ENCODE measurements around the gene KANK4. TPM values are rescaled to one million over a fixed set of nuclear protein-coding genes. Genes with fewer than 3 reads are reported as not detected.

The KANK4 gene
- polyA plus RNA-seq, 1 experiment: not detected

- H3K27ac ChIP-seq (ENCODE audit: low read depth, low read length): no peak overlapping the region
- H3K27me3 ChIP-seq (ENCODE audit: control insufficient read depth, insufficient read depth, low read length): no peaks in the 10 kb centered on the region
- ChIA-PET POLR2A (no interaction called here), CTCF (no interaction called here)
- TF ChIP-seq CTCF (IDR thresholded peaks at IDR 0.05; ENCODE audit: low read depth, low read length): no peak
- no peaks in the 10 kb centered on the region for H3K9me3 ChIP-seq (ENCODE audit: control insufficient read depth, insufficient read depth, low read length)
- DNase-seq (ENCODE audit: low read depth, low spot score): no peak
- no peak overlapping the region for H3K4me3 ChIP-seq (ENCODE audit: low read depth, low read length)
Observed at GRCh38 chr1:62288224-62288623, 31.0 kb downstream of the KANK4 start.

GRCh38 chr1:62286786-62287224, 32.4 kb downstream of the KANK4 start:
- ChIA-PET POLR2A (no interaction called here), CTCF (no interaction called here)
- no peak for DNase-seq (ENCODE audit: low read depth, low spot score)
- no peak overlapping the region for H3K27ac ChIP-seq (ENCODE audit: low read depth, low read length)
- H3K4me3 ChIP-seq (ENCODE audit: low read depth, low read length): no peak overlapping the region
- H3K9me3 ChIP-seq (ENCODE audit: control insufficient read depth, insufficient read depth, low read length): no peaks in the 10 kb centered on the region
- H3K27me3 ChIP-seq (ENCODE audit: control insufficient read depth, insufficient read depth, low read length): no peaks in the 10 kb centered on the region
- no peak for TF ChIP-seq CTCF (IDR thresholded peaks at IDR 0.05; ENCODE audit: low read depth, low read length)

- ChIA-PET POLR2A (no interaction called here), CTCF (no interaction called here)
- Histone ChIP-seq H3K27ac (ENCODE audit: low read depth, low read length) (no peak overlapping the region), H3K4me3 (ENCODE audit: low read depth, low read length) (no peak overlapping the region), H3K27me3 (ENCODE audit: control insufficient read depth, insufficient read depth, low read length) (no peaks in the 10 kb centered on the region), H3K9me3 (ENCODE audit: control insufficient read depth, insufficient read depth, low read length) (no peaks in the 10 kb centered on the region)
- no peak for TF ChIP-seq CTCF (IDR thresholded peaks at IDR 0.05; ENCODE audit: low read depth, low read length)
- no peak for DNase-seq (ENCODE audit: low read depth, low spot score)
Observed at GRCh38 chr1:62285984-62286785, 33.0 kb downstream of the KANK4 start.

GRCh38 chr1:62285440-62285839, 33.8 kb downstream of the KANK4 start:
- no peaks in the 10 kb centered on the region for H3K9me3 ChIP-seq (ENCODE audit: control insufficient read depth, insufficient read depth, low read length)
- no peak for TF ChIP-seq CTCF (IDR thresholded peaks at IDR 0.05; ENCODE audit: low read depth, low read length)
- ChIA-PET POLR2A (no interaction called here), CTCF (no interaction called here)
- no peak overlapping the region for H3K27ac ChIP-seq (ENCODE audit: low read depth, low read length)
- no peak for DNase-seq (ENCODE audit: low read depth, low spot score)
- no peak overlapping the region for H3K4me3 ChIP-seq (ENCODE audit: low read depth, low read length)
- H3K27me3 ChIP-seq (ENCODE audit: control insufficient read depth, insufficient read depth, low read length): no peaks in the 10 kb centered on the region

- ChIA-PET POLR2A (no interaction called here), CTCF (no interaction called here)
Observed at GRCh38 chr1:62283986-62284385, 35.2 kb downstream of the KANK4 start.

More at GRCh38 chr1:62283986-62284385, 35.2 kb downstream of the KANK4 start:
- no peaks in the 10 kb centered on the region for H3K9me3 ChIP-seq (ENCODE audit: control insufficient read depth, insufficient read depth, low read length)
- TF ChIP-seq CTCF (IDR thresholded peaks at IDR 0.05; ENCODE audit: low read depth, low read length): no peak
- no peak overlapping the region for H3K4me3 ChIP-seq (ENCODE audit: low read depth, low read length)
- DNase-seq (ENCODE audit: low read depth, low spot score): no peak
- H3K27me3 ChIP-seq (ENCODE audit: control insufficient read depth, insufficient read depth, low read length): no peaks in the 10 kb centered on the region
- no peak overlapping the region for H3K27ac ChIP-seq (ENCODE audit: low read depth, low read length)
